Rectal smooth muscle tissue (tissue), 1 donor: ENCODE results near the gene CCL26.
"Not testable (repeated sequence)": the region's sequence is repeated elsewhere in the genome, so short reads cannot be mapped to it uniquely, and the experiment has no call there.

Source experiments
- H3K27ac ChIP-seq: one replicate; pipeline ENCODE4 v1.7.0; 2013; ENCODE audit warnings: low read depth, low read length, inconsistent platforms
- H3K27me3 ChIP-seq: one replicate; pipeline ENCODE4 v1.7.0; 2013; ENCODE audit warnings: low read length; ENCODE audit not compliant: control insufficient read depth, insufficient read depth
- H3K36me3 ChIP-seq: one replicate; pipeline ENCODE4 v1.7.0; 2013; ENCODE audit warnings: low read length; ENCODE audit not compliant: control insufficient read depth, insufficient read depth
- H3K4me1 ChIP-seq: one replicate; pipeline ENCODE4 v1.7.0; 2013; ENCODE audit warnings: low read length; ENCODE audit not compliant: control insufficient read depth, insufficient read depth
- H3K4me3 ChIP-seq: one replicate; pipeline ENCODE4 v1.7.0; 2013; ENCODE audit warnings: low read length
- H3K9ac ChIP-seq: one replicate; pipeline ENCODE4 v1.7.0; 2013; ENCODE audit warnings: low read length

Gene CCL26

GRCh38 chr7:75807452-75807851, 35.4 kb upstream of the CCL26 start:
- no peak overlapping the region for H3K9ac ChIP-seq
- no peaks in the 10 kb centered on the region for H3K4me1 ChIP-seq
- no peak overlapping the region for H3K4me3 ChIP-seq
- no peaks in the 10 kb centered on the region for H3K27me3 ChIP-seq
- no peaks in the 10 kb centered on the region for H3K36me3 ChIP-seq
- no peak overlapping the region for H3K27ac ChIP-seq

DNA sequence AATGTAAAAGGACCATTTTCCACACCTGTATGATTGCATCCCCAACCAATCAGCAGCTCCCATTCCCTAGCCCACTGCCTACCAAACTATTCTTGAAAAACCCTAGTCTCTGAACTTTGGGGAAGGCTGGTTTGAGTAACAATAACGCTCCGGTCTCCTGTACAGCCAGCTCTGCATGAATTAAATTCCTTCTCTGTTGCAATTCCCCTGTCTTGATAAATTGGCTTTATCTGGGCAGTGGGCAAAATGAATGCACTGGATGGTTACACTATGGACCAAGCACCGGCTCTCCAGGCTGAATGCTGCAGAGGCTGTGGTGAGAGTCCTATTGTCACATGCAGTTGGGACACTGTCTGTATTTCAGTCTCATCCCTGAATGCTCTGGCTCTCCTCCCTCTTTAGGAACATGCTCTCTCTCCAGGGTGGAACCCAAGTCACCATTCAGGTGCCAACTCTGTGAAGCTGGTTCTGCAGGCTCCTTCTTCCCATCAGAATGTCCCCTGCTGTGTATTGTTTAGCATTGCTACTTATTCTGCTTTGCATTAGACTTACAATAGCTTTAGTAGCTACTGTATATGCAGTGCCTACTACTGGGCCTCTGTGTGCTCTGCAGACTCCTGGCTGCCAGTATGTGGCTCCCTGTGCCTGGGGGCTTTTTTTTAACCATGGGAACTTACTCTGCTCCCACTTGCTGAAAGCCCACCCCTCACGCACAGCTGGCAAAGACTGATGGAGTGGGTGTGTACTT, 34.7 kb upstream of the CCL26 start:
- no peaks in the 10 kb centered on the region for H3K27me3 ChIP-seq
- H3K9ac ChIP-seq: no peak overlapping the region
- no peak overlapping the region for H3K27ac ChIP-seq
- H3K4me3 ChIP-seq: no peak overlapping the region
- no peaks in the 10 kb centered on the region for H3K4me1 ChIP-seq
- H3K36me3 ChIP-seq: no peaks in the 10 kb centered on the region

GRCh38 chr7:75804705-75805104, 32.7 kb upstream of the CCL26 start:
- no peak overlapping the region for H3K9ac ChIP-seq
- no peak overlapping the region for H3K27ac ChIP-seq
- no peaks in the 10 kb centered on the region for H3K36me3 ChIP-seq

DNA sequence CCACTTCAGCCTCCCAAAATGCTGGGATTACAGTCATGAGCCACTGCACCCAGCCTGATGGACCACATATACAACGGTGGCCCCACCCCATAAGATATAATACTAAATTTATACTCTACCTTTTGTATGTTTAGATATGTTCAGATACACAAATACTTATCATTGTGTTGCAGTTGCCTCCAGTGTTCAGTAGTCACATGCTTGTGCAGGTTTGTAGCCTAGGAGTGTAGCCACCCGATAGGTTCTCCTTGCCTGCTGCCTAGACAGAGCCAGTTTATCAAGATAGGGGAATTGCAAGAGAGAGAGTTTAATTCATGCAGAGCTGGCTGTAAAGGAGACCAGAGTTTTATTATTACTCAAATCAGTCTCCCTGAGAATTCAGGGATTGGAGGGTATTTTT, 32.0 kb upstream of the CCL26 start:
- H3K36me3 ChIP-seq: no peaks in the 10 kb centered on the region
- H3K9ac ChIP-seq: no peak overlapping the region
- H3K27me3 ChIP-seq: no peaks in the 10 kb centered on the region
- no peak overlapping the region for H3K27ac ChIP-seq
- H3K4me3 ChIP-seq: no peak overlapping the region
- no peaks in the 10 kb centered on the region for H3K4me1 ChIP-seq

More at GRCh38 chr7:75804705-75805104, 32.7 kb upstream of the CCL26 start:
- Histone ChIP-seq H3K4me3 (no peak overlapping the region), H3K4me1 (no peaks in the 10 kb centered on the region), H3K27me3 (no peaks in the 10 kb centered on the region)

DNA sequence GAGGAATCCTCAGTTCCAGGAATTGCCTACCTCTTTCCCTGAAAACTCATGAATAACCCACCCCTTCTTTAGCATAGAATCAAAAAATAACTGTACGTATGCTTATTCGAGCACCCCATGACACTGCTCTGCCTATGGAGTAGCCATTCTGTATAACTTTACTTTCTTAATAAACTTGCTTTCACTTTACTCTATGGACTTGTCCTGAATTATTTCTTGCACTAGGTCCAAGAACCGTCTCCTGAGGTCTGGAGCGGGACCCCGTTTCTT, 30.5 kb upstream of the CCL26 start:
- Histone ChIP-seq H3K27ac (no peak overlapping the region), H3K36me3 (no peaks in the 10 kb centered on the region), H3K9ac (no peak overlapping the region)

GRCh38 chr7:75798770-75799169, 26.8 kb upstream of the CCL26 start:
- no peak overlapping the region for H3K4me3 ChIP-seq
- H3K27ac ChIP-seq: no peak overlapping the region
- H3K9ac ChIP-seq: no peak overlapping the region
- H3K4me1 ChIP-seq: no peaks in the 10 kb centered on the region
- H3K27me3 ChIP-seq: no peaks in the 10 kb centered on the region
- H3K36me3 ChIP-seq: no peaks in the 10 kb centered on the region

More for the DNA sequence above, 30.5 kb upstream of the CCL26 start:
- H3K4me3 ChIP-seq: no peak overlapping the region
- no peaks in the 10 kb centered on the region for H3K4me1 ChIP-seq
- H3K27me3 ChIP-seq: no peaks in the 10 kb centered on the region

GRCh38 chr7:75796420-75796819, 24.4 kb upstream of the CCL26 start:
- no peaks in the 10 kb centered on the region for H3K4me1 ChIP-seq
- H3K4me3 ChIP-seq: no peak overlapping the region
- no peaks in the 10 kb centered on the region for H3K27me3 ChIP-seq
- no peaks in the 10 kb centered on the region for H3K36me3 ChIP-seq
- no peak overlapping the region for H3K27ac ChIP-seq
- H3K9ac ChIP-seq: no peak overlapping the region

GRCh38 chr7:75795831-75796285, 23.8 kb upstream of the CCL26 start:
- Histone ChIP-seq H3K9ac (no peak overlapping the region), H3K4me1 (no peaks in the 10 kb centered on the region), H3K36me3 (no peaks in the 10 kb centered on the region), H3K27ac (no peak overlapping the region), H3K4me3 (no peak overlapping the region), H3K27me3 (no peaks in the 10 kb centered on the region)

DNA sequence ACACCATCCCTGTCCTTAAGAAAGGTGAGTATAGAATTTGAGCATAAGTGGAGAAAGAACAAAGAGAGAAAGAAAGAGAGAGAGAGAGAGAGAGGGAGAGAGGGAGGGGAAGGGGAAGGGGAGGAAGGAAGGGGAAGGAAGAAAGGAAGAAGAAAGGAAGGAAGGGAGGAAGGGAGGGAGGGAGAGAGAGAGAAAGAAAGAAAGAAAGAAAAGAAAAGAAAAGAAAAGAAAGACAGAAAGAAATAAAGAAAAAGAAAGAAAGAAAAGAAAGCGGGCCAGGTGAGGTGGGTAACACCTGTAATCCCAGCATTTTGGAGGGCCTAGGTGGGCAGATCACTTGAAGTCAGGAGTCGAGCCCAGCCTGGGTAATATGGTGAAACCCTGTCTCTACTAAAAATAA, 21.7 kb upstream of the CCL26 start:
- H3K4me3 ChIP-seq: no peak overlapping the region

DNA sequence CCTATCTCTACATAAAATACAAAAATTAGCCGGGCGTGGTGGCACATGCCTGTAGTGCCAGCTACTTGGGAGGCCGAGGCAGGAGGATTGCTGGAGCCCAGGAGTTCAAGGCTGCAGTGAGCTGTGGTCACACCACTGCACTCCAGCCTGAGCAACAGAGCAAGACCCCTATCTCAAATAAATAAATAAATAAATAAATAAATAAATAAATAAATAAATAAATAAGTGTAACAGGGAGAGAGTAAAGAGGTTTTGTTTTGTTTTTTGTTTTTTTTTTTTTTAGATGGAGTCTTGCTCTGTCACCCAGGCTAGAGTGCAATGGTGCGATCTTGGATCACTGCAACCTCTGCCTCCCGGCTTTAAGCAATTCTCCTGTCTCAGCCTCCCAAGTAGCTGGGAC, 20.6 kb upstream of the CCL26 start:
- not testable (repeated sequence) for H3K27me3 ChIP-seq, H3K9ac ChIP-seq, H3K27ac ChIP-seq, H3K36me3 ChIP-seq, H3K4me1 ChIP-seq, H3K4me3 ChIP-seq

More for the DNA sequence above, 21.7 kb upstream of the CCL26 start:
- Histone ChIP-seq H3K36me3 (no peaks in the 10 kb centered on the region), H3K4me1 (no peaks in the 10 kb centered on the region), H3K9ac (no peak overlapping the region), H3K27ac (no peak overlapping the region), H3K27me3 (no peaks in the 10 kb centered on the region)

- H3K9ac ChIP-seq: no peak overlapping the region
- H3K4me3 ChIP-seq: no peak overlapping the region
- no peaks in the 10 kb centered on the region for H3K4me1 ChIP-seq
- no peak overlapping the region for H3K27ac ChIP-seq
- no peaks in the 10 kb centered on the region for H3K27me3 ChIP-seq
- no peaks in the 10 kb centered on the region for H3K36me3 ChIP-seq
These were observed 17.4 kb upstream of the CCL26 start for GRCh38 chr7:75789361-75789924.

GRCh38 chr7:75788154-75788847, 16.3 kb upstream of the CCL26 start:
- not testable (repeated sequence) for H3K9ac ChIP-seq, H3K4me3 ChIP-seq, H3K36me3 ChIP-seq, H3K27ac ChIP-seq, H3K27me3 ChIP-seq, H3K4me1 ChIP-seq

- not testable (repeated sequence) for H3K27me3 ChIP-seq, H3K4me3 ChIP-seq, H3K4me1 ChIP-seq, H3K36me3 ChIP-seq, H3K9ac ChIP-seq, H3K27ac ChIP-seq
These were observed 11.0 kb upstream of the CCL26 start for GRCh38 chr7:75783058-75783457.
